Body of pancreas (tissue), 4 donors: ENCODE measurements around the gene CCL13. TPM values are rescaled to one million over a fixed set of nuclear protein-coding genes. Genes with fewer than 3 reads are reported as not detected.

Experiments
- ATAC-seq: fragments of 150-250 bp; one replicate; pipeline ENCODE4 v1.9.1; 2016
- DNase-seq, 4 donors: peaks; one replicate each; pipeline ENCODE4 v3.0.0-alpha.2; 2019
- H3K27ac ChIP-seq, 4 donors: fragments of 200-600 bp; sonication (generic); 1 replicate in 3 of 4; 2 replicates in 1 of 4; pipeline versions ENCODE4 v1.5.1 to v1.6.1; 2016 to 2019; ENCODE audit warnings: mild to moderate bottlenecking in 1 of 4, mixed read lengths in 1 of 4, moderate library complexity in 1 of 4
- H3K27me3 ChIP-seq, 2 donors: fragments of 200-600 bp; sonication (generic); one replicate each; pipeline ENCODE4 v1.6.0; 2016; ENCODE audit warnings: mild to moderate bottlenecking in 1 of 2
- H3K36me3 ChIP-seq, 2 donors: fragments of 200-600 bp; sonication (generic); replicated peaks in 1 of 2; 2 replicates each; pipeline ENCODE4 v1.5.1; 2016; ENCODE audit warnings: low read depth in 2 of 2; ENCODE audit not compliant: insufficient read depth in 1 of 2
- H3K4me1 ChIP-seq: fragments of 200-600 bp; sonication (generic); one replicate; pipeline ENCODE4 v1.6.0; 2016
- H3K4me3 ChIP-seq, 2 donors: fragments of 200-600 bp; sonication (generic); 1 replicate in 1 of 2; 2 replicates in 1 of 2; pipeline ENCODE4 v1.5.1; 2016 to 2019
- H3K9me3 ChIP-seq, 3 donors: fragments of 200-600 bp; sonication (generic); 1 replicate in 2 of 3; 2 replicates in 1 of 3; pipeline ENCODE4 v1.5.1; 2016
- CTCF ChIP-seq, 7 experiments: fragments of 450-650 bp in 4 of 7; fragments of 200-600 bp in 3 of 7; sonication (generic) in 3 of 7; IDR thresholded peaks; one replicate each; pipeline ENCODE4 v1.5.1; 2016 to 2019; ENCODE audit warnings: antibody characterized with exemption in 7 of 7
- POLR2A ChIP-seq, 3 donors: fragments of 450-650 bp; IDR thresholded peaks; one replicate each; pipeline ENCODE4 v1.6.1; 2016; ENCODE audit warnings: antibody characterized with exemption in 3 of 3, mild to moderate bottlenecking in 2 of 3
- WGBS, 2 donors: methylation state at CpG; one replicate each; pipeline ENCODE4 v1.1.5; 2017; 5-methylcytosine and 5-hydroxymethylcytosine counted together
- intact Hi-C: fragments of 100-400 bp; cut with DNase I; formaldehyde crosslinking; loops from one replicate; pipeline ENCODE4 v1.15.1; 2023
- total RNA-seq, 2 donors: library from RNA; depleted of rRNA; stranded (reverse); fragments of >200 nt; gene quantifications; one replicate each; pipeline ENCODE4 v1.1.0, GENCODE V29; 2016

CCL13 gene
- total RNA-seq, 2 donors from 2014 or later: not detected

- H3K4me1 ChIP-seq: no peaks in the 10 kb centered on the region
- no peak for DNase-seq
- H3K27ac ChIP-seq: no peak overlapping the region
- intact Hi-C loops: no loop called here
- H3K4me3 ChIP-seq: no peak overlapping the region
- H3K27me3 ChIP-seq: no peaks in the 10 kb centered on the region
- no peak for TF ChIP-seq CTCF (IDR thresholded peaks at IDR 0.05)
- TF ChIP-seq POLR2A (IDR thresholded peaks at IDR 0.05): no peak
- no peak for ATAC-seq
- 74 to 91% methylated on average over 1 of the region's 1 CpG for WGBS, 2 donors
- H3K9me3 ChIP-seq: no peaks in the 10 kb centered on the region
- H3K36me3 ChIP-seq: no peaks in the 10 kb centered on the region
Measured at GRCh38 chr17:34351096-34351495, 5.2 kb upstream of the CCL13 start.

GRCh38 chr17:34352191-34352590 lies 4.1 kb upstream of the CCL13 start:
- Histone ChIP-seq H3K36me3 (no peaks in the 10 kb centered on the region), H3K9me3 (no peaks in the 10 kb centered on the region), H3K27me3 (no peaks in the 10 kb centered on the region), H3K4me3 (no peak overlapping the region), H3K4me1 (no peaks in the 10 kb centered on the region), H3K27ac (no peak overlapping the region)
- TF ChIP-seq POLR2A (IDR thresholded peaks at IDR 0.05) (no peak), CTCF (IDR thresholded peaks at IDR 0.05) (no peak)
- intact Hi-C loops: no loop called here
- ATAC-seq (no peak), DNase-seq (no peak)

GRCh38 chr17:34354637-34355036 lies 1.6 kb upstream of the CCL13 start:
- Histone ChIP-seq H3K27ac (no peak overlapping the region), H3K9me3 (no peaks in the 10 kb centered on the region), H3K4me1 (no peaks in the 10 kb centered on the region), H3K36me3 (no peaks in the 10 kb centered on the region), H3K4me3 (no peak overlapping the region), H3K27me3 (no peaks in the 10 kb centered on the region)
- no peak for DNase-seq
- intact Hi-C loops: no loop called here
- no peak for TF ChIP-seq CTCF (IDR thresholded peaks at IDR 0.05)
- TF ChIP-seq POLR2A (IDR thresholded peaks at IDR 0.05): no peak
- no peak for ATAC-seq

- H3K36me3 ChIP-seq: no peaks in the 10 kb centered on the region
- TF ChIP-seq CTCF (IDR thresholded peaks at IDR 0.05) (no peak), POLR2A (IDR thresholded peaks at IDR 0.05) (no peak)
- no peak overlapping the region for H3K27ac ChIP-seq
- ATAC-seq: no peak
- DNase-seq: no peak
- no peaks in the 10 kb centered on the region for H3K9me3 ChIP-seq
- H3K4me1 ChIP-seq: no peaks in the 10 kb centered on the region
- intact Hi-C loops: no loop called here
- no peak overlapping the region for H3K4me3 ChIP-seq
- H3K27me3 ChIP-seq: no peaks in the 10 kb centered on the region
- 45 to 58% methylated on average over 2 of the region's 2 CpGs for WGBS, 2 donors
Measured at GRCh38 chr17:34357398-34357797, 1.1 kb downstream of the CCL13 start.

GRCh38 chr17:34358631-34359030 lies 2.4 kb downstream of the CCL13 start:
- DNase-seq (no peak), ATAC-seq (no peak)
- Histone ChIP-seq H3K36me3 (no peaks in the 10 kb centered on the region), H3K27me3 (no peaks in the 10 kb centered on the region), H3K27ac (no peak overlapping the region), H3K4me1 (no peaks in the 10 kb centered on the region), H3K4me3 (no peak overlapping the region), H3K9me3 (no peaks in the 10 kb centered on the region)
- TF ChIP-seq CTCF (IDR thresholded peaks at IDR 0.05): no peak
- no peak for TF ChIP-seq POLR2A (IDR thresholded peaks at IDR 0.05)
- intact Hi-C loops: no loop called here
- 87 to 89% methylated on average over 3 of the region's 3 CpGs for WGBS, 2 donors
